ENCODE results near the gene CD81. TPM values are rescaled to one million over a fixed set of nuclear protein-coding genes. Genes with fewer than 3 reads are reported as not detected.

The CD81 gene
- total and polyA plus RNA-seq, 2 experiments from 2014 or later: 67.6 to 434 TPM

DNA sequence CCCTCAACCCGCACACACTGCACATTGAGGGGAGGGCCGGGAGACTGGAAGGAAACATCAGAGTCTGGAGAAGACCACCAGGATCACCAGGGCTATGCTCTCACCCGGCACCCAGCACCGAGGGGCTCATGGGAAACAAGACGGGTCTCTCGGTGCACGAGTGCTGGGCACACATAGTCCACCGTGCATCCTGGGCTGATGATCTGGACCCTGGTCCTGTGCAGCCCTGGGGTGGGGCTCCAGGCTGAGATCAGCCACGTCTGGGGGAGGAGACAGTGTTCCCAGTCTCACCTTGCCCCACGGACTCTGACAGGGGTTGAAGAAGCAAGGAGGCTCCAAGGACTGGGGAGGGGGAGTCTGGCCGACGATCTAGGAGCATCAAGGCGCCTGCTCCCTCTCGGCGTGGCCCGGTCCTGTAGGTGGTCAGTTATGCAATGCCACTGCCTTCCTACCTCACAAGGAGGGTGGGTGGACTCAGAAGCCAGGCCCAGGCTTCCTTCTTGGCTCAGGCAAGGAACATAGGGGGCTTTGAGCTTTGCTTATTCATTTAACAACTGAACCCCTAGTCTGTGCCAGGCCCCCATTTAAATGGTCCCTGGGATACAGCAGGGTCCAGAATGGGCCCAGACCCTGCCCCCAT, 11.4 kb upstream of the CD81 start:
- no peaks in the 10 kb centered on the region for H3K4me1 ChIP-seq (ENCODE audit: insufficient read depth)
- no peak overlapping the region for H3K4me3 ChIP-seq
- WGBS, 2 experiments (ENCODE audit: low coverage in 1 of 2, low lambda C conversion rate in 2 of 2, missing lambda C conversion rate in 2 of 2): 79 to 80% methylated on average over 16 of the region's 16 CpGs
- H3K79me2 ChIP-seq (ENCODE audit: insufficient read depth): no peaks in the 10 kb centered on the region
- no peaks in the 10 kb centered on the region for H3K9me2 ChIP-seq (ENCODE audit: insufficient read depth)
- no peaks in the 10 kb centered on the region for H3K27me3 ChIP-seq (replicated peaks; ENCODE audit: insufficient read depth)
- H2AFZ ChIP-seq: no peak overlapping the region
- no peaks in the 10 kb centered on the region for H3F3A ChIP-seq (ENCODE audit: insufficient read depth)
- no peak overlapping the region for H3K4me2 ChIP-seq (ENCODE audit: unreplicated experiment)
- no peak overlapping the region for H3K9ac ChIP-seq
- H3K27ac ChIP-seq: no peak overlapping the region
- TF ChIP-seq EZH2phosphoT487 (IDR thresholded peaks at IDR 0.05; ENCODE audit: insufficient read depth, low read depth) (no peak), EZH2 (IDR thresholded peaks at IDR 0.05; ENCODE audit: insufficient read depth, poor library complexity, severe bottlenecking) (no peak)
- in situ Hi-C loops (cut with MboI): no loop called here
- H3K36me3 ChIP-seq (ENCODE audit: low read depth): no peaks in the 10 kb centered on the region
- no peak for DNase-seq
- no peaks in the 10 kb centered on the region for H4K20me1 ChIP-seq (ENCODE audit: insufficient read depth)
- no peaks in the 10 kb centered on the region for H3K9me3 ChIP-seq (ENCODE audit: low read depth)

DNA sequence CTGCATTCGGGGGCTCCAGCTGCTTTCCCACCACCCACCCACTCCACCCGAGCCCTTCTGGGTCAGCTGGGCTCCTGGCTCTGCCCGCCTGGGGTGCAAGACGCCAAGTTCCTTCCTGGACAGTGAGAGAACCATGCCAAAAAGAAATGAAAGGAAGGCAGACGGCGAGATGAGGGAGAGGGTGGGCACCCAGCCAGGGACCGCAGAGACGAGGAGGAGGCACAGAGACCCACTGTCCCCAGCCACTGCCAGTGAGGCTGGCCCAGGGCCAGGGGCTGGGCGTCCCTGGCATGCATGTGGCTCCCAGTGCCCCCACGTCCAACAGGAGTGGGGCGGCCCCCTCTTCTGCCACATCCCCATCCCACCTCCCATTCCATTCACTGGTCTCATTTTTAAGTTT, 10.8 kb upstream of the CD81 start:
- Histone ChIP-seq H3K9ac (no peak overlapping the region), H3K4me2 (ENCODE audit: unreplicated experiment) (no peak overlapping the region), H3F3A (ENCODE audit: insufficient read depth) (no peaks in the 10 kb centered on the region), H3K36me3 (ENCODE audit: low read depth) (no peaks in the 10 kb centered on the region), H2AFZ (no peak overlapping the region), H3K79me2 (ENCODE audit: insufficient read depth) (no peaks in the 10 kb centered on the region), H3K4me3 (no peak overlapping the region), H3K4me1 (ENCODE audit: insufficient read depth) (no peaks in the 10 kb centered on the region), H4K20me1 (ENCODE audit: insufficient read depth) (no peaks in the 10 kb centered on the region), H3K27me3 (replicated peaks; ENCODE audit: insufficient read depth) (no peaks in the 10 kb centered on the region), H3K27ac (no peak overlapping the region), H3K9me2 (ENCODE audit: insufficient read depth) (no peaks in the 10 kb centered on the region), H3K9me3 (ENCODE audit: low read depth) (no peaks in the 10 kb centered on the region)
- TF ChIP-seq EZH2 (IDR thresholded peaks at IDR 0.05; ENCODE audit: insufficient read depth, poor library complexity, severe bottlenecking) (no peak), EZH2phosphoT487 (IDR thresholded peaks at IDR 0.05; ENCODE audit: insufficient read depth, low read depth) (no peak)
- in situ Hi-C loops (cut with MboI): no loop called here
- no peak for DNase-seq
- 46 to 51% methylated on average over 8 to 11 of the region's 11 CpGs for WGBS, 2 experiments (ENCODE audit: low coverage in 1 of 2, low lambda C conversion rate in 2 of 2, missing lambda C conversion rate in 2 of 2)

DNA sequence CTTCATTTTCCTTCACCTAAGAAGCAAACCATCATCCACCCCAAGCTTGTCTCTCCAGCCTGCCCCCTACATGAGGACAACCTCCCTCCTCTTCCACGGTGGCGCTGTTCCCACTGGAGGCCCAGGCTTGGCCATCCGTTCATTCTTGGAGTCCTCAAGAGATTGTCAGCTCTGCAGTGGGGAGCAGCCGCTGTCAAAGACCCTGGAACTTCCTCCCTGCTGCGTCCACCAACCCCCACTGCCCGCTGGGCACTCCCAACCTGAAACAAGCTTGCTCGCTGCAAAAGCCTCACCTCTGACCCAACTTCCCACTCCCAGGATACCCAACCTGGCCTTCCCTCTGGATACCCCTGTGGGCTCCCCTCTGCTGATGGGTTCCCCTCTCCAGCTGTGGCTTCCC, 10.4 kb upstream of the CD81 start:
- H4K20me1 ChIP-seq (ENCODE audit: insufficient read depth): no peaks in the 10 kb centered on the region
- no peak overlapping the region for H3K27ac ChIP-seq
- no peak overlapping the region for H3K4me3 ChIP-seq
- no peak for DNase-seq
- H2AFZ ChIP-seq: no peak overlapping the region
- H3K4me2 ChIP-seq (ENCODE audit: unreplicated experiment): no peak overlapping the region
- no peak overlapping the region for H3K9ac ChIP-seq
- no peaks in the 10 kb centered on the region for H3K9me3 ChIP-seq (ENCODE audit: low read depth)
- TF ChIP-seq EZH2phosphoT487 (IDR thresholded peaks at IDR 0.05; ENCODE audit: insufficient read depth, low read depth): no peak
- no peaks in the 10 kb centered on the region for H3K36me3 ChIP-seq (ENCODE audit: low read depth)
- no peaks in the 10 kb centered on the region for H3K4me1 ChIP-seq (ENCODE audit: insufficient read depth)
- H3K27me3 ChIP-seq (replicated peaks; ENCODE audit: insufficient read depth): no peaks in the 10 kb centered on the region
- in situ Hi-C loops (cut with MboI): no loop called here
- WGBS, 2 experiments (ENCODE audit: low coverage in 1 of 2, low lambda C conversion rate in 2 of 2, missing lambda C conversion rate in 2 of 2): 75% methylated on average over 7 of the region's 7 CpGs
- no peaks in the 10 kb centered on the region for H3K9me2 ChIP-seq (ENCODE audit: insufficient read depth)
- no peaks in the 10 kb centered on the region for H3K79me2 ChIP-seq (ENCODE audit: insufficient read depth)
- no peaks in the 10 kb centered on the region for H3F3A ChIP-seq (ENCODE audit: insufficient read depth)

DNA sequence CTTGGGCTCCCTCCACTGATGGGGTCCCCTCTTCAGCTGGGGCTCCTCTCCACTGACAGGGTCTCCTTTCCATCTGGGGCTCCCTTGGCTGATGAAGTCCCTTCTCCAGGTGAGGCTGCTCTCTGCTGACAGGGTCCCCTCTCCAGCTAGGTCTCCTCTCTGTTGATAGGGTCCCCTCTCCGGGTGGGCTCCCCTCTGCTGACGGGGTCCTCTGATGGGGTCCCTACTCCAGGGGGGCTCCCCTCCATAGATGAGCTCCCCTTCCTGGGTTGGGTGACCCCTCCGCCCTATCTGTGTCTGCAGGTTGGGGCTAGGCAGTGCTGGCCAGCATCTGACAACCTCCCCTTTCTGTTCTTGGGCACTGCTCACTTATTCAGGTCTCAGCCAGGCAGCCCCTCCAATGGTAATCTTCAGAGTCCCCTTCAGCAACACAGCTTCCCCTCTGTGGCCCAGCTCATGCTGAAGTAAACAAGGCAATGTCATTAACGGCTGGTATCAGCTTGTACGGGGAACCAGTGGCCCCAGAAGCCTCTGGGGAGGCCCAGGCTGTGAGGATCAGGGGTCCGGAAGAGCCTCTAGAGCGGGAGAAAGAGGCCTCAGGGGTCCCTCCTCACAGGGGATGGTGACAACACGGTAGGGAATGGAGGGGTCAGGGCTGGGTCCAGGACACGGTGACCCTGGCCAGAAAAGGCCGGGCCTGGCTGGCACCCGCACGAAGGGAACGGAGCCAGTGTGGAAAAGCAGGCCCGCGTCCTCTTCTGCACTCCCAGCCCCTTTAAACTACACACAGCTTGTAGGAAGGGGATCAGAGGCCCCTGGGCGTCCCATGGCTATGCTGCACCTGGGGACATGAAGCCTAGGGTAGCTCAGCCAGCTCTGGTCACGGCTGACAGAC, 9.6 kb upstream of the CD81 start:
- H3K4me1 ChIP-seq (ENCODE audit: insufficient read depth): no peaks in the 10 kb centered on the region
- in situ Hi-C loops (cut with MboI): no loop called here
- no peaks in the 10 kb centered on the region for H3K9me2 ChIP-seq (ENCODE audit: insufficient read depth)
- H3K4me2 ChIP-seq (ENCODE audit: unreplicated experiment): no peak overlapping the region
- no peaks in the 10 kb centered on the region for H3K9me3 ChIP-seq (ENCODE audit: low read depth)
- no peaks in the 10 kb centered on the region for H4K20me1 ChIP-seq (ENCODE audit: insufficient read depth)
- WGBS, 2 experiments (ENCODE audit: low coverage in 1 of 2, low lambda C conversion rate in 2 of 2, missing lambda C conversion rate in 2 of 2): 83% methylated on average over 15 to 17 of the region's 17 CpGs
- H3K36me3 ChIP-seq (ENCODE audit: low read depth): no peaks in the 10 kb centered on the region
- DNase-seq: no peak
- no peaks in the 10 kb centered on the region for H3K79me2 ChIP-seq (ENCODE audit: insufficient read depth)
- H3F3A ChIP-seq (ENCODE audit: insufficient read depth): no peaks in the 10 kb centered on the region
- H3K27ac ChIP-seq: no peak overlapping the region
- H3K27me3 ChIP-seq (replicated peaks; ENCODE audit: insufficient read depth): no peaks in the 10 kb centered on the region
- TF ChIP-seq EZH2phosphoT487 (IDR thresholded peaks at IDR 0.05; ENCODE audit: insufficient read depth, low read depth): no peak
- no peak for TF ChIP-seq EZH2 (IDR thresholded peaks at IDR 0.05; ENCODE audit: insufficient read depth, poor library complexity, severe bottlenecking)
- no peak overlapping the region for H3K4me3 ChIP-seq
- no peak overlapping the region for H3K9ac ChIP-seq
- no peak overlapping the region for H2AFZ ChIP-seq
